Chondrocyte (in vitro differentiated cells): Measurements from ENCODE around the gene OPRL1. TPM values are rescaled to one million over a fixed set of nuclear protein-coding genes. Genes with fewer than 3 reads are reported as not detected.

Source experiments
- DNase-seq: peaks from one replicate; pipeline ENCODE4 v3.0.0; 2021; ENCODE audit warnings: mixed read lengths, low spot score
- H3K27ac Mint-ChIP-seq: one replicate; pipeline ENCODE4 v1.8.0; 2021; ENCODE audit warnings: mild to moderate bottlenecking, moderate library complexity, mixed read lengths; ENCODE audit not compliant: unreplicated experiment
- H3K27me3 Mint-ChIP-seq: 2 replicates; pipeline ENCODE4 v1.8.0; 2021; ENCODE audit warnings: low read depth, mixed read lengths
- H3K36me3 Mint-ChIP-seq: 2 replicates; pipeline ENCODE4 v1.8.0; 2021; ENCODE audit warnings: low read depth, mixed read lengths
- H3K4me1 Mint-ChIP-seq: 2 replicates; pipeline ENCODE4 v1.8.0; 2021; ENCODE audit warnings: low read depth, mild to moderate bottlenecking, mixed read lengths
- H3K4me3 Mint-ChIP-seq: one replicate; pipeline ENCODE4 v1.8.0; 2021; ENCODE audit warnings: mild to moderate bottlenecking, moderate library complexity, mixed read lengths; ENCODE audit not compliant: unreplicated experiment
- H3K9me3 Mint-ChIP-seq: 2 replicates; pipeline ENCODE4 v1.8.0; 2021; ENCODE audit warnings: low read depth, mixed read lengths
- total RNA-seq: library from RNA; stranded (reverse); gene quantifications from 3 replicates; pipeline ENCODE4 v1.2.1, GENCODE V29; 2021
- TF ChIP-seq, protein P1 (sequence below): fragments of 200-600 bp; sonication (generic); IDR thresholded peaks from 2 replicates; pipeline ENCODE4 v1.5.0; 2021; ENCODE audit warnings: antibody characterized with exemption, mild to moderate bottlenecking, moderate library complexity

The OPRL1 gene
- total RNA-seq, 1 donor from 2014 or later: 3.2 TPM

GRCh38 chr20:64078934-64079272 is 979 bp upstream of the OPRL1 start:
- Mint-ChIP-seq H3K27me3 (no peaks in the 10 kb centered on the region), H3K9me3 (no peaks in the 10 kb centered on the region), H3K36me3 (no peaks in the 10 kb centered on the region), H3K27ac (no peak overlapping the region), H3K4me3 (peak overlapping the region; percentile 79), H3K4me1 (peaks cover 28% of the 10 kb centered on the region)
- DNase-seq: no peak
- TF ChIP-seq, protein P1, sequence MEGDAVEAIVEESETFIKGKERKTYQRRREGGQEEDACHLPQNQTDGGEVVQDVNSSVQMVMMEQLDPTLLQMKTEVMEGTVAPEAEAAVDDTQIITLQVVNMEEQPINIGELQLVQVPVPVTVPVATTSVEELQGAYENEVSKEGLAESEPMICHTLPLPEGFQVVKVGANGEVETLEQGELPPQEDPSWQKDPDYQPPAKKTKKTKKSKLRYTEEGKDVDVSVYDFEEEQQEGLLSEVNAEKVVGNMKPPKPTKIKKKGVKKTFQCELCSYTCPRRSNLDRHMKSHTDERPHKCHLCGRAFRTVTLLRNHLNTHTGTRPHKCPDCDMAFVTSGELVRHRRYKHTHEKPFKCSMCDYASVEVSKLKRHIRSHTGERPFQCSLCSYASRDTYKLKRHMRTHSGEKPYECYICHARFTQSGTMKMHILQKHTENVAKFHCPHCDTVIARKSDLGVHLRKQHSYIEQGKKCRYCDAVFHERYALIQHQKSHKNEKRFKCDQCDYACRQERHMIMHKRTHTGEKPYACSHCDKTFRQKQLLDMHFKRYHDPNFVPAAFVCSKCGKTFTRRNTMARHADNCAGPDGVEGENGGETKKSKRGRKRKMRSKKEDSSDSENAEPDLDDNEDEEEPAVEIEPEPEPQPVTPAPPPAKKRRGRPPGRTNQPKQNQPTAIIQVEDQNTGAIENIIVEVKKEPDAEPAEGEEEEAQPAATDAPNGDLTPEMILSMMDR: no peak

DNA sequence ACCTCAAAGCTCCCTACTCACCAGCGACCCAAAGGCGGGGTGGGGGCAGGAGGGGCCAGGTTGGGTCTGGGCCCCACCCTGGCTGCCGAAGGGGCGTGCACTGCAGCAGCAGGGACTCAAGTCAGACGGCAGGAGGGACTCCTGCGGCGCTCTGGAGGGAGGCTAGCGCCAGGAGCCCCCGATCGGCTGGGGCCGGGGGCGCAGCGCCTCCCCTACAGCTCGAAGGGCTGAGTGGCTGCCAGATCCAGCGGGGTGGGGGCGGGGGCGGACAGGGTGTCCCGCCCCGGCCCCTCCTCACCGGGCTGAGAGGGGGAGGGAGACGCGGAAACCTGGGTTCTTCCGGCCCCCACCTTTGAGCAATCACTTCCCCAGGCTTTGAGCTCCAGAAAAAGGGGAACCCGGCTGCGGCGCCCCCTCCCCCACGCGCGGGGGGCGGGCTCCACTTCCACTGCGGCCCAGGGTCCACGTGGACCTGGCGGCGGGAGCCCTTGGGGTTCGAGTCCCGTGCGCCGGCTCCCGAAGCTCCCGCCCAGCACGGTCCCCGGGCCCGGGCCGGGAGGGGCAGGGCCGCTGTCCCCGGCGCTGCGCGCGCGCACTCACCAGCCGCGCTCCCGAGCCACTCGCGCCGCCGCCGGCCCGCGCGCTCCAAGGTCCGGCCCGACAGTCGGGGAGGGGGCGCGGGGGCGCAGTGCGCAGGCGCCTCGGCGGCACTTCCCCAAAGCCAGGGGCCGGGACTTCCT is 439 bp upstream of the OPRL1 start, which contains the start of gene RGS19:
Gene RGS19 (minus strand): TSS at position 246 of the 740 bp plus-strand sequence. CDS start 2,632 bp downstream, outside the sequence.
- peaks cover 32% of the 10 kb centered on the region for H3K4me1 Mint-ChIP-seq
- TF ChIP-seq, protein P1: no peak
- H3K9me3 Mint-ChIP-seq: no peaks in the 10 kb centered on the region
- no peaks in the 10 kb centered on the region for H3K36me3 Mint-ChIP-seq
- H3K4me3 Mint-ChIP-seq: peak within 1 kb of the TSS; percentile 79
- no peak for DNase-seq
- H3K27ac Mint-ChIP-seq: peak within 1 kb of the TSS; percentile 36
- H3K27me3 Mint-ChIP-seq: peaks cover 2% of the 10 kb centered on the region

DNA sequence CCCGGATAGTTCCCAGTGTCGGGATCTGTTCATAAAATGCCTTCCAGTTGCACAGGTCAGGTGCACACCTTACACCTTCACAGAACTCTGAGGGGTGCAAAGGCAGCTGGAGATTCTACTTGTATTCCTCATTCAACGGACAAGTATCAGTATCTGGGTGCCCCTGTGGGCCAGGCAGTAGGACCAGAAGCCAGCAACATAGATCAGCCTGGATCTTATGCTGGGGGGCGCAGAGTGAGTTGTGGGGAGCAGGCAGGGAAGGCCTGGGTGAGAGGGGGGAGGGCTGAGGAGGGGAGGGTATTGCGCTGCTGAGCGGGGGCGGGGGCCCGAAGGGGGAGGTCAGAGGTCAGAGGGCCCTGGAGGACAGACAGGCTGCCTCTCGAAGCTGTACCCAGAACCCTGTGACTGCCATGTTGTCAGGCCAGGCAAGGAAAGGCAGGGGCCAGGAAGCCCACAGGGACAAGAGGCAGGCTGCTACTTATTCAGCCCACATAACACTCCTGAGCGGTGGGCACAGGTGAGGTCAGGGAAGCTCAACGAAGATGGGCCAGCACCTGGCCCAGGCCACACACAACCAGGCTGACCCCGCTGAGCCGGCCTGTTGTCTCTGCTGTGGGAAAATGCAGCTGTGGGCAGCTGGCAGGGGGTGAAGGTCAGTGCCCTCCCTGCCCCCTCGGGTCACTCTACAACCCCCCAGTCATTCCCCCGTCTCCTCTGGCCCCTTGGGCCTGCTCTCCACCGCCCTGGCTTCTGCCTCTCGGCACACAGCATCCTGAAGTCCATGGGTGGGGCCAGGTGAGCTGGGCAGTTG is 1.1 kb downstream of the OPRL1 start:
- H3K27ac Mint-ChIP-seq: peak overlapping the region; percentile 22

GRCh38 chr20:64081624-64081964 is 1.7 kb downstream of the OPRL1 start:
- Mint-ChIP-seq H3K27me3 (peaks cover 8% of the 10 kb centered on the region), H3K27ac (no peak overlapping the region), H3K36me3 (no peaks in the 10 kb centered on the region), H3K4me1 (peaks cover 32% of the 10 kb centered on the region), H3K4me3 (no peak overlapping the region), H3K9me3 (no peaks in the 10 kb centered on the region)
- TF ChIP-seq, protein P1: no peak
- no peak for DNase-seq

More for the DNA sequence above, 1.1 kb downstream of the OPRL1 start:
- Mint-ChIP-seq H3K9me3 (no peaks in the 10 kb centered on the region), H3K4me3 (peak overlapping the region; percentile 74), H3K27me3 (peaks cover 8% of the 10 kb centered on the region), H3K4me1 (peaks cover 32% of the 10 kb centered on the region), H3K36me3 (no peaks in the 10 kb centered on the region)
- TF ChIP-seq, protein P1: no peak
- DNase-seq: no peak

GRCh38 chr20:64082126-64082731 is 2.3 kb downstream of the OPRL1 start:
- Mint-ChIP-seq H3K27ac (no peak overlapping the region), H3K9me3 (no peaks in the 10 kb centered on the region), H3K4me1 (peaks cover 32% of the 10 kb centered on the region), H3K36me3 (no peaks in the 10 kb centered on the region), H3K4me3 (no peak overlapping the region), H3K27me3 (peaks cover 8% of the 10 kb centered on the region)
- TF ChIP-seq, protein P1: no peak
- DNase-seq: no peak
